KBM-7 (cell line): ENCODE data around the gene SMPX.
A peak's percentile ranks its signal among the peaks of the same experiment; 100 is the strongest.

Source experiments
- DNase-seq: peaks from one replicate; pipeline ENCODE4 v3.0.0-alpha.2; 2015
- in situ Hi-C: fragments of 300-500 bp; cut with MboI; formaldehyde crosslinking; loops from 2 replicates; pipeline ENCODE4 v1.14.3; 2020; ENCODE audit warnings: low sequenced_read_pairs, low pct_unique_long_range_greater_than_20kb, mixed read lengths

Gene SMPX

DNA sequence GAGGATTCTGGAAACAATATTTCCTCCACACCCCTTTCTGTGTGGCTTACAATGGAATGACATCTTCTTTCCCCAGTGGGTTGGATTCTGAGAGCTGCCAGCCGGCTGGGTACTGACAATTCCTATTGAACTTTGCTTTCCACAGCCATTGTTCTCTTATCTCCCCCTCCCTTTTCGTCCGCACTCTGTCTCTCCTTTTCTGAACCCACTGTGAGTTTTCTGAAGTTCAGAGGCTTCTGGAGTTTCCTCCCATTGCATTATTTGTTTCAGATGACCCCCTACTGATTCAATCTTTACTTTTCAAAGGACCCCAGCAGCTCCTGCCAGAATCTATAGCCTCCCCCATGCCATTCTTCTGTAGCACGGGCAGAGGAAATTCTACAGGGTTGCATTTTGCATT lies 10.4 kb downstream of the SMPX start:
- in situ Hi-C loops = no loop called here

DNA sequence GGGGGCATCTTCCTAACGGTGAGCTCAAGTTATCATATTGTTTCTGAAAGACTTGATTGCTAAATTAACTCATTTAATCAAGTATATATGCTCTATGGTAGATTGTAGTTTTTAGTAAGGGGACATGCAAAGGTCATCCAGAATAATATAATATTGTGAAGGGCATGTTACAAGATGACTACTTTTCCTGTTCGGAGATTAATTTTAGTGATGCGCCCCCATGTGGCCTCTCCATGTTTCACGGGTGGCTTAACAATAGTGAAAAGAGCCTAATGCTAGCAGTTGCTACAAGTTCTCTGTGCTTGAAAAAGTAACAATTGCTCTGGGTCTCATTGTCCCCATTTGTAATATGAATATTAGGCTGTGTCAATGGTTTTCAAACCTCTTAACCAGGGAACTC lies 12.2 kb downstream of the SMPX start:
- peak; percentile 53 for DNase-seq
- in situ Hi-C loops = no loop called here

More for the DNA sequence above, 10.4 kb downstream of the SMPX start:
- DNase-seq = no peak

GRCh38 chrX:21744721-21745120 lies 13.2 kb downstream of the SMPX start:
- DNase-seq = no peak
- in situ Hi-C loops = no loop called here

GRCh38 chrX:21744060-21744459 lies 13.9 kb downstream of the SMPX start:
- DNase-seq = peak; percentile 31
- in situ Hi-C loops = no loop called here

DNA sequence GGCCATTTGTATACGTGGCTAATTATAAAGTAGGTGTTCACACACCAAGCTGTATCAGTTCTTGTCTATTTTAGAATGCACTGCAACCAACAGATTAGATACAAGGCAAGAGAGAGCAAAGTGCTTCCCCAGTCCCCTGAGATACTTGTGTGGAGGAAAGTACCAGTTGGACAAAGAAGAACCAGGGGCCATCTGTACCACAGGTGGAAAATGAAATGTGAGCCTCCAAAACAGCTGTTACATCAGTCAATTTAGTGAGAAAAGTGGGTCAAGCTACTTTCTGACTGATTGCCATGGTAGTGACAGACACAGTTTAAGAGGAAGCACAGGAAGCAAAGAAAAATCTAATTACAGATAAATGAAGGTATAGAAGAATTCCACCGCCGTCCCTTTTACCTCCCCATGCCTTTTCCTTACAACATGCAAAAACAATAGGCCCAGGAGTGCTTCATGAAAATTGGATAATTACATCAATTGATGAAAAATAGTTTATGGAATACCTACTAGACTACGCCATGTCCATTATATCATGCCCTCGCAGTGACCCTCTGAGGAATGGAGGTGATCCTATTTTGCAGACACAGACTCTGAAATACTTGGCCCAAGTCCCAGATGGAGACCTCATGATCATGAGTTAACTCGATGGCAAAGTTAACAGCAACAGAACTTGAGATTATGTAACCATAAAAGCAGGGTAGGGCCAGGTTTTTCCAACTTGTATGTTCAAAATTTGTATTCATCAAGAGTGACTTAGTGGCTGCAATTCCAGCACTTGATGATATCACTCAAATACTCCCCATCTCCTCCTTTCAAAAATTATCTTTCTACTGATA lies 15.8 kb downstream of the SMPX start:
- in situ Hi-C loops = no loop called here
- DNase-seq = no peak

DNA sequence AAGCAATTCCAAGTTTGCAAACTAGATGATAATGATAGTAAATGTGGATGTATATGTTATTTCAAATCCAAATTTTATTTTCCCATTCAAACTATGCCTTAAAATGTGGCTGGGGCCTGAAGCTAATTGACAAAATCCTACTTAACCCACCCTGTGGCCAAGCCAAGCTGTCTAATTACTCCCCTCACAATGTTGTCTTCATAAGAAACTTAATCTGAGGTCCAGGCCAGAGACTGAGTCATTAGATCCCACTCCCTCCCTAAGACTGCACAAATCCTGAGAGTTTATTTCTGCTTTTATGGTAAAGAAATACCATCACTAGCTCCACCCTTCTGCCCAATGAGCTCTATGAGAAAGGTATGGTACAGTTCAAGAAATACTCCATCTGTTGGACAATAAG lies 16.6 kb downstream of the SMPX start:
- in situ Hi-C loops = no loop called here
- DNase-seq = no peak

GRCh38 chrX:21740329-21741274 lies 17.3 kb downstream of the SMPX start:
- in situ Hi-C loops = no loop called here
- DNase-seq = no peak

GRCh38 chrX:21738950-21739287 lies 19.0 kb downstream of the SMPX start:
- no peak for DNase-seq
- in situ Hi-C loops = no loop called here

GRCh38 chrX:21738210-21738949 lies 19.5 kb downstream of the SMPX start:
- DNase-seq = no peak
- in situ Hi-C loops = no loop called here

GRCh38 chrX:21735768-21736127 lies 22.2 kb downstream of the SMPX start:
- no peak for DNase-seq
- in situ Hi-C loops = no loop called here

DNA sequence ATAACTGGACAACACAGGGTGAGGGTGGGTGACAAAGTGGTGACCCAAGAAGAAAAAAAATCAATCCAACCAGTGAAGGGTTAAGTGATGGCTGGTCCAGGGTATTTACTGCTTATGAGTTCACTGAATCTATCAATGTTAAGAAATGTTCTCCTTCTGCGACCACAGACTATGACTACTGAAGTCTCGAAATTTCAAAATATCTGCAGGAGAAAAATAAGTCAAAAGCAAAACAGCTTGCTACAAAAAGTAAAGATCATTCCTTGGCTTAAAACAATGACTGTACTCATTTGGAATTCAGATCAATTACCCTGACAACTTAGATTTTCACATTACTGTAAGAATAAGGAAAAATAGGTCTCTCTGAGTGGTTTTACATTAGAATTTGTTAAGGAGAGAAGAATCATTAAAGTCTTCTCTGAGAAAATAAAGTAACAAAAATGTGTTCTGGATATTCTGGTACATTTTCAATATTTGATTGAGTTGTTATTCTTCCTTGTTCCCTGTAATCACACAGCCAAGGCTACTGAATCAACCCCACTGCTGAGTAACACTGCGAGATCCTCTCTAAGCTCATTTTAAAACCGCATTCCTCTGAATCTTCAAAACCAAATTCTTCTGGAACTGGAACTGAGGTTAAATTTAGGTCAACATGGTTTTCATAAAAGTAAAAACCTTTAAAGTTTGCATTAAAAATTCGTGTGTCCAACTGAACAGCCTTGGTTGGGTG lies 22.7 kb downstream of the SMPX start:
- in situ Hi-C loops = no loop called here

DNA sequence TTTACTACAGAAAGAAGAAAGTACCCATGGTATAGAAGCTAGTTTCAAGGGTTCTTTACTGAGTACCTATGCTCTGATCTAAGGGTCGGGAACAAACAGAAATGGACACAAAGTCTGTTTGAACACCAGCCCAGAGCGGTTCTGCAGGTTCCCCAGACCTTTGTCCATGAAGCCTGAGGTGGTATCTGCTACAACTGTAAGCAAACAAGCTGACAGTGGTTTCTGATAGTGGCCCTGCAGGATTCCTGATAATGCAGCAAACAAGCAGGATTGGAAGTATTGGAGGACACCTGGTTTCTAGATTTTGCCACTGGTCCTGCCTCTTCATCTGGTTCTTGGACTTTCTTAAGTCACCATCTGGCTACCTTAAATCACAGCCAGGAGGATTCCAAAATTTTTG lies 23.7 kb downstream of the SMPX start:
- in situ Hi-C loops = no loop called here

More for the DNA sequence above, 22.7 kb downstream of the SMPX start:
- DNase-seq = no peak

DNA sequence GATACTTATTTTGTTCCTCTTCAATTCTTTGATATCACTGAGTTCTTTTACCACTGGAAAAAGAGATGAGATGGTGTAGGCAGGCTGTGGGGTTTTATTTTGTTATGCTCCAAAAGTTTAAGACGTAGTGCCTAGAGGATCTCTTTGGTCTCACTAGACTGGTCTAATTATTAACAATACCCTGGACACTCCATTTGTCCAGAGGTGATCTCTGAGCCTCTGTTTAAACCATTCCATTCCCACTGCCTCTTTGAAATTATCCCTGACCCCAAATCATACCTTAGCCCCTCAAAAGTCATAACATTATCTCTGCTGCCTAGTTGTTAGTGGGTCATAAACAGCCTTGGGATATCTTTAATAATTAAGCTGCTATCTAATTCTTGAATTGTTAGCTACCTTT lies 24.2 kb downstream of the SMPX start:
- in situ Hi-C loops = no loop called here
- no peak for DNase-seq

More for the DNA sequence above, 23.7 kb downstream of the SMPX start:
- no peak for DNase-seq

GRCh38 chrX:21730026-21730425 lies 27.9 kb downstream of the SMPX start:
- no peak for DNase-seq
- in situ Hi-C loops = no loop called here

DNA sequence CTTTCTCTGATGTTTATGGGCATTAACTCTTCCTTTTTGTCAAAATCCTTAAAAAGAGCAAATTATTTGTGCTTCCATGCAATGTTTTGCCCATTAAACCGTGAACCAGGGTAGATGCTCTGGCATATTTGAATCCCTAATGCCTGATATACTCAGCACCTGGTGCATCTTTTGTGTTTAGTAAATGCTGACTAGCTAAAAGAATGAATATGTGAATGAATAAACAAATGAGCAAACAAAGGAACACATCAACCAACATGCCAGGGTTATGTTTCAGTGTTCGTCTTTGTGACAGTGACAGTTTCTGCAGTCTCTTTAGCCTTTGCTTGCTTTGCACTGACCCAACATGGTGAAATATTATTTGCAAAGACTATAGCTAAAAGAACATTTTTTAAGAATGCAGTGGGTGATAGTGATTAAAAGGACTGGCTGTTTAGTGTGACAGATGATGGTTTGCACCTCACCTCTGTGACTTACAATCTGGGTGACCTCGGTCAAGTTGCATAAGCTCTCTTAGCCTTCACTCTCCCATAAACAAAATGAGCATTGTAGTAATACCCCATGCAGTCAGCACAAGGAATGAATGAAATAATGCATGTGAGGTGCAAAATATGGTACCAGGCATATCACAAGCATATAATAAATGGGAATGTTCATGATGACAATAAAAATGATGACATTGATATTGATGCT lies 29.5 kb downstream of the SMPX start:
- DNase-seq = no peak
- in situ Hi-C loops = no loop called here

- no peak for DNase-seq
- in situ Hi-C loops = no loop called here
Observed at GRCh38 chrX:21725916-21726315, 32.0 kb downstream of the SMPX start.

DNA sequence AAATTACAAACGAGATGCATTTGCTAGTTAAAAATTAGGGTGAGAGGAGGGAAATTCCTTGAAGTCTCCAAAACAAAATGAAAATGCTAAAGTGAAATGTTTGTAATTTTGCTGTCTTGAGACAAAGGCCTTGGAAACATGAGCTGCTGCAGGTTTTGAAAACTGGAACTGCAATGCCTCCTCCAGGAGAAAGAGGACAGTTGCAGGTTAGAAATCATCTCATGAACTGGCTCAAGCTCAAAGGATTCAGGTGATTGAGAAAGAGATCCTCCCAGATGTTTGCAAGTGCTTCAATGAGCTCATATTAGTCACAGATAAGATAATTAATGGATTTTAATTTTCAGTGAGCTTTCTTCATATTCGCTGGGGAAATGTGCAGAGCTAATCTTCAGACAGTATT lies 32.4 kb downstream of the SMPX start:
- in situ Hi-C loops = no loop called here
- DNase-seq = peak; percentile 45

- in situ Hi-C loops = loop anchor here (25.0 kb wide), 1 partner anchor 1187 kb away; no protein-coding TSS in a partner anchor
- no peak for DNase-seq
Observed at GRCh38 chrX:21723814-21724213, 34.1 kb downstream of the SMPX start.
